ENCODE data around the gene KRTAP2-2.

DNA sequence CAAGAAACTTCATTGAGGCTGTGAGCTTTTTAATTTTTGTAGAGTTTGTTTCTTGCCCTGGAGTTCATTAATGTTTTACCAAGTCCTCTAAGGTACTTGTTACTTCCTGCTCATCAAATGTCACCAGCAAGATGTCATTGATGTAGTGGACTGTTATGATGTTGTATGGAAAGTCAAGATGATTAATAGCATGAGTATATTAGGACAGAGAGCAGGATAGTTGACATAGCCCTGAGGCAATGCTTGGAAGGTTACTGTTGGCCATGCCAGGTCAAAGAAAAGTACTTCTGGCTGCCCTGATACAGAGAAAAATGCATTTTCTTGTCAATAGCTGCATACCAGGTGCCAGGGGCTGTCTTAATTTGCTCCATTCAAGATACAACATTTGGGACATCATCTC, 34.7 kb downstream of the KRTAP2-2 start:
- TF ChIP-seq CTCF (conservative IDR thresholded peaks at IDR 0.05; ENCODE audit: low read depth, low read length): no peak
- TF ChIP-seq EZH2 (IDR thresholded peaks at IDR 0.05; ENCODE audit: borderline replicate concordance, low read depth, low read length, poor library complexity, severe bottlenecking): no peak
